Measurements from ENCODE around the gene IFT88.

- TF ChIP-seq, protein P1, sequence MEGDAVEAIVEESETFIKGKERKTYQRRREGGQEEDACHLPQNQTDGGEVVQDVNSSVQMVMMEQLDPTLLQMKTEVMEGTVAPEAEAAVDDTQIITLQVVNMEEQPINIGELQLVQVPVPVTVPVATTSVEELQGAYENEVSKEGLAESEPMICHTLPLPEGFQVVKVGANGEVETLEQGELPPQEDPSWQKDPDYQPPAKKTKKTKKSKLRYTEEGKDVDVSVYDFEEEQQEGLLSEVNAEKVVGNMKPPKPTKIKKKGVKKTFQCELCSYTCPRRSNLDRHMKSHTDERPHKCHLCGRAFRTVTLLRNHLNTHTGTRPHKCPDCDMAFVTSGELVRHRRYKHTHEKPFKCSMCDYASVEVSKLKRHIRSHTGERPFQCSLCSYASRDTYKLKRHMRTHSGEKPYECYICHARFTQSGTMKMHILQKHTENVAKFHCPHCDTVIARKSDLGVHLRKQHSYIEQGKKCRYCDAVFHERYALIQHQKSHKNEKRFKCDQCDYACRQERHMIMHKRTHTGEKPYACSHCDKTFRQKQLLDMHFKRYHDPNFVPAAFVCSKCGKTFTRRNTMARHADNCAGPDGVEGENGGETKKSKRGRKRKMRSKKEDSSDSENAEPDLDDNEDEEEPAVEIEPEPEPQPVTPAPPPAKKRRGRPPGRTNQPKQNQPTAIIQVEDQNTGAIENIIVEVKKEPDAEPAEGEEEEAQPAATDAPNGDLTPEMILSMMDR (conservative IDR thresholded peaks at IDR 0.05 in 1 of 2, IDR thresholded peaks at IDR 0.05 in 1 of 2; ENCODE audit: low read depth in 1 of 2, low read length in 2 of 2): no peak
- TF ChIP-seq EZH2 (IDR thresholded peaks at IDR 0.05; ENCODE audit: low read length, missing control alignments): no peak
Measured at GRCh38 chr13:20582026-20582425, 15.1 kb downstream of the IFT88 start.

All from fibroblast of lung (primary cell).